Fibroblast of pulmonary artery (primary cell): ENCODE measurements around the gene MOGAT3.

Experiments
- DNase-seq: peaks from one replicate; pipeline ENCODE4 v3.0.0-alpha.2; 2010; ENCODE audit warnings: low read depth
- H3K4me3 ChIP-seq: replicated peaks from 2 replicates; pipeline ENCODE4 v1.5.1; 2011; ENCODE audit warnings: low read depth, mild to moderate bottlenecking, control low read depth, low read length, moderate library complexity
- TF ChIP-seq, protein P1 (sequence below): IDR thresholded peaks from 2 replicates; pipeline ENCODE4 v1.5.1; 2011; ENCODE audit warnings: mild to moderate bottlenecking, control low read depth, low read length, inconsistent platforms; ENCODE audit errors: missing control alignments

MOGAT3 gene

DNA sequence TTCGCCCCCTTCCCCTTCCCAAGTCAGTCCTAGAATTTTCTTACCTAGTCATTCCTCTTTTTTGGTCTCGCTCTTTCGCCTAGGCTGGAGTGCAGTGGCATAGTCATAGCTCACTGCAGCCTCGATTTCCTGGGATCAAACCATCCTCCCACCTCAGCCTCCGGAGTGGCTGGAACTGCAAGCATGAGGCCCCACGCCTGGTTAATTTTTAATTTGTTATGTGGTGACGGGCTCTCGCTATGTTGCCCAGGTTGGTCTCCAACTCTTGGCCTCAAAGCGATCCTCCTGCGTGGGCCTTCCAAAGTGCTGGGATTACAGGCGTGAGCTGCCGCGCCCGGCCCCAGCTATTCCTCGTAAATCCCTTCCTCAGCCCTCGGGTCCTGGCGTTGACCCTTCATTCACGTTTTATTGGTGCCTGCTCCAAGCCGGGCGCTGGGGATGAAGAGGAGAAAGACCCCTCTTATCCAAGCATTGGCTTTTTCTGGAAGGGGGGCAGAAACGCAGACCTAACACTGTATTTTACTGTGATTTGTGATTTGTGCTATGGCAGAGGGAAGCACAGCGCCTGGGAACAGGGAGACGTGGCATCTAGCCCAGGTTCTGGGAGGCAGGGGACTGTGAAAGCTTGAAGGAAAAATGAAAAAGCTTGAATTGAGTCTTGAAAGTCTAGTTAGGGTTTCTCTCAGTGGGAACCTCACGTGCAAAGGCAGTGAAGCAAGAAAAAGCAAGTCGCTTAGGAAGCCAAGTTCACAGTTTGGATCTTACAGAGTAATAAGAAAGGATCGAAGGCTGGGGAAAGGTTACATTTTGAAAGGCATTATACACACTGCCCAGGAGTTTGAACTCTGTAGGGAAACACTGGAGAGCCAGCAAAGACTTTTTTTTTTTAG, 17.6 kb upstream of the MOGAT3 start:
- no peak for DNase-seq
- TF ChIP-seq, protein P1, sequence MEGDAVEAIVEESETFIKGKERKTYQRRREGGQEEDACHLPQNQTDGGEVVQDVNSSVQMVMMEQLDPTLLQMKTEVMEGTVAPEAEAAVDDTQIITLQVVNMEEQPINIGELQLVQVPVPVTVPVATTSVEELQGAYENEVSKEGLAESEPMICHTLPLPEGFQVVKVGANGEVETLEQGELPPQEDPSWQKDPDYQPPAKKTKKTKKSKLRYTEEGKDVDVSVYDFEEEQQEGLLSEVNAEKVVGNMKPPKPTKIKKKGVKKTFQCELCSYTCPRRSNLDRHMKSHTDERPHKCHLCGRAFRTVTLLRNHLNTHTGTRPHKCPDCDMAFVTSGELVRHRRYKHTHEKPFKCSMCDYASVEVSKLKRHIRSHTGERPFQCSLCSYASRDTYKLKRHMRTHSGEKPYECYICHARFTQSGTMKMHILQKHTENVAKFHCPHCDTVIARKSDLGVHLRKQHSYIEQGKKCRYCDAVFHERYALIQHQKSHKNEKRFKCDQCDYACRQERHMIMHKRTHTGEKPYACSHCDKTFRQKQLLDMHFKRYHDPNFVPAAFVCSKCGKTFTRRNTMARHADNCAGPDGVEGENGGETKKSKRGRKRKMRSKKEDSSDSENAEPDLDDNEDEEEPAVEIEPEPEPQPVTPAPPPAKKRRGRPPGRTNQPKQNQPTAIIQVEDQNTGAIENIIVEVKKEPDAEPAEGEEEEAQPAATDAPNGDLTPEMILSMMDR = no peak
- H3K4me3 ChIP-seq = peak overlapping the region; percentile 91

DNA sequence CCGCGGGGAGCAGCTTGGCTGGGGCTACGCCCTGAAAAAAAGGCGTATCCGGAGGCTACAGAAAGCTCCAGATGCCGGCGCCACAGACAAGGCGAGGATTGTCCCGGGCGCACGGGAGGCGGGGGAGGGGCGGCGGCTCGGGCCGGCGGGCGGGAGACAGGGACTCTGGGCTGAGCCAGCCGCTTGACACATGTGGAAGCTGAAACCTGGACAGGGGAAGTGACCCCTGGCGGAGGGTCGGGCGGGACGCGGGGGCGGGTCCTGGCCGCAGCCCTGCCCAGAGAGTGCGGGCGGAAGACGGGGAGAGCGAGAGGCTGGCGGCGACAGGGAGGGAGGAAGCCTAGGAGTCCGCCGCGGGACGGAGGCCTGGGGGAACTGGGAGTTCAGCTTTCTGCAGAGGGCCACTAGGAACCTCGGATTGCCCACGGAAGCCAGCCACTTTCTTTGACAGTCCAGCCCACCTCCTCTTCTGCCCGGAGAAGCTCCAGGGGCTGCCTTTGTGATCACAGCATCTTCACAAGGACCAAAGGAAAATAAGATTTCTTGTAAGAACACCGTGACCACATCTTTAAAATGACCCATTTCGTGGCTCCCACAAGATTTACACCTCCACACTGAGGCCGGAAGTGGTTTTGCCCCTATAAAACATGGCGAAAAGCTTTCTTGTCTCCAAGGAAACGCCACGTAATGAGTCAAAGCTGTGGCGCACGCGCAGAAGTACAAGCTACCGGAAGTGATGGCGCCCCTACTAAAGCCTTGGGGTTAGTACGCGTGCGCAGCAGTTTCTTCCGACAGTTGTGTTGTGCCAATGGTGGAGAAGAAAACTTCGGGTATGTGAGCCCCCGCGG, 16.8 kb upstream of the MOGAT3 start, which contains the start of the genes PLOD3 and ZNHIT1:
TSS of gene PLOD3 (minus strand) at position 194 of the 848 bp plus-strand sequence. CDS start 307 bp downstream, outside the sequence.
TSS of gene ZNHIT1 (plus strand) at position 778 of the 848 bp plus-strand sequence. CDS start at position 809, 31 bp downstream.
- TF ChIP-seq, protein P1 = no peak
- peak; percentile 99 for DNase-seq
- peak within 1 kb of the TSS; percentile 91 for H3K4me3 ChIP-seq

DNA sequence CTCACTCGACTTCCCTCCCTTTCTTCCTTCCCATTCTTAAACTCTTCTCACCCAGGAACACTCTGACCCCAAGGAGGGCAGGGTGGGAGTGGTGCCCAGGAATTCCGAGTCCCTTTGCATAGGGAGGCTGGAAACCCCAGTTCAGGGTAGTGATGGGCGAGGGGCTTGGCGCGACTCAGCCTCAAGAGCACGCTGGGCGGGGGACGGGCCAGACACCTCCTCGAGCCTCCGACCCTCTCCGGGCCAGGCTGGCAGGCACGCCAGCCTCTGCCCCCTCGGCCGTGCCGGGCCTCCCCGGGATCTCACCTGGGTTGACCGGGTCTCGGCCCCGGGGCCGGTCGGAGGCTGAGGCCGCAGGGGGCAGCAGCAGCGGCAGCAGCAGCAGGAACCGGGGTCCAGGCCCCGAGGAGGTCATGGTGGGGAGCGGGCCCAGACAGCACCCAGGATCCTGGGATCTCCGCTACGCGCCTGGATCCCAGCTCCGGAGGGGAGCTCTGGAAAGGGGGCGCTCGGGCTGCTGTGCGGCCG, 16.1 kb upstream of the MOGAT3 start:
- TF ChIP-seq, protein P1 = no peak
- peak; percentile 34 for DNase-seq
- H3K4me3 ChIP-seq = peak overlapping the region; percentile 91

DNA sequence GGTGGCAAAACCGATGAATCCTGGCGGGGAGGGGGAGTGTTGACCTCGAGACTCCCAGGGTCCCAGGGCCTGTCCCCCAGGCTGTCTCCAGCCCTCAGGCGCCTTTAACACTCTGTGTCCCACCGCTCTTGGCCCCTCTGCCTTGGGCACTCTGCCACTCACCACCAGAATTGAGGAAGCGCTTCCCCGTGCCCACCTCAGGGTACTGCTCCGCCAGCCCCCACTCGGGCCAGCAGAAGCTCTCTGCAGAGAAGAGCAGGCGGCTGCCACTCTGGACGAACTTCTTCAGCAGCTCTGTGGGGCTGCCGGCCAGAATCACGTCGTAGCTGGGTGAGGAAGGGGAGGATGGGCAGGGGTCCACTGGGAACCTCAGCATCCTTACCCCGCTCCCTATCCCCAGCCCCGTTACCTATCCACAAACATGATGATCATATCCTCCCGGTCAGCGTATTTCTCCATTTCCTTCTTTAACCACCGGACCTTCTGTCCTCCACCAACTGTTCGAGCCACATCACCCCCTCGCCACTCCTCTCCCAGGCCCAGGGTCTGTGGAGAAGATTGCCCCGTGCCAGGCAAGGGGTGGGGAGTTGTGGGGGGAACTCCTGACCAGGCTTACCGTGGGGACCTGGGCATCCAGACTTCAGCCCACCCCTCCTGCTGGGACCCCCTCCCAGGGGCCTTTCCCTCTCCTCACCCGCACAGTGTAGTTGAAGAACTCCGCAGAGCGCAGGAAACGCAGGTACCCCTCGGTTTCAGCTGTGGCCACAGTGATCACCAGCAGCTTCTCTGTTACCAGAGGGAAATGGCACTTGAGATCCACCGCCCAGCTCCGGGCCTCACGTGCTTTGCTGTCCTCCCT, 15.4 kb upstream of the MOGAT3 start:
- TF ChIP-seq, protein P1 = no peak
- H3K4me3 ChIP-seq = peak overlapping the region; percentile 91
- no peak for DNase-seq

DNA sequence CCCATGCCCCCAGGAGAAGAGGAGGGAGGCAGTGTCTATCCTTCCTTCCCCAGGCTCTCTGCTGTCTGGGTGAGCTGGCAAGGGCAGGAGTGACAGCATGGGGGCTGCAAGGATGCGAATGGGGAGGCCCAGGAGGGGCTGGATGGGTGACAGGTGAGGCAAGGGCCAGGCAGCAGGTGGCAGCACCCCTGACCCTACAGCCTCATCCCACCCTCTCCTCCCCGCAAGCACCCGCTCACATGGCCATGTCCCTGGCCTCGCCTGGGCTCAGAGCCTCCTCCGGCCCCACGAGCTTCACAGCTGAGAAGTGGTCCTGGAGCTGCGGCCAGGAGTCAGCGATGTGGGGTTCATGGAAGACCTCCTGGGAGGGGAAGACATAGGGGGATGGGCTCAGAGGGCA, 11.2 kb upstream of the MOGAT3 start:
- no peak for DNase-seq
- TF ChIP-seq, protein P1 = no peak
- no peak overlapping the region for H3K4me3 ChIP-seq

DNA sequence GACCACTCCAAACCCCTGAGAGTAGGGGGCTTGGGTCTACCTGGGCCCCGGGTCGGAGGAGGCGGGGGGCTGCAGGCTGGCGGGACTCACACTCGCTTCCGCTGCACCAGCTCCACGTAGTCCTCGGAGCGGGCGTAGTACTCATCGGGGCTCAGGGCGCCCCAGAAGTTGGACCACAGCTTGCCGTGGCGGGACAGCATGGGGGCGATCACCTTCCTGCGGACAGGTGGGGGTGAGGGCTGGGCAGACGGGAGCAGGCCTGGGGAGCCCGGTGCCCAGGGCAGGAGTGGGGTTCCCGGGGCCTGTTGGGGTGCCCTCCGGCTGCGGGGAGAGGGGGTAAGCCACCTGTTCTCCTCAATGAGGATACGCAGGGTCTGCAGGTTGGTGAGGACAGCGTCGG, 10.7 kb upstream of the MOGAT3 start:
- DNase-seq = no peak
- H3K4me3 ChIP-seq = no peak overlapping the region
- TF ChIP-seq, protein P1 = no peak
